ENCODE data around the gene MTA1.

The MTA1 gene

DNA sequence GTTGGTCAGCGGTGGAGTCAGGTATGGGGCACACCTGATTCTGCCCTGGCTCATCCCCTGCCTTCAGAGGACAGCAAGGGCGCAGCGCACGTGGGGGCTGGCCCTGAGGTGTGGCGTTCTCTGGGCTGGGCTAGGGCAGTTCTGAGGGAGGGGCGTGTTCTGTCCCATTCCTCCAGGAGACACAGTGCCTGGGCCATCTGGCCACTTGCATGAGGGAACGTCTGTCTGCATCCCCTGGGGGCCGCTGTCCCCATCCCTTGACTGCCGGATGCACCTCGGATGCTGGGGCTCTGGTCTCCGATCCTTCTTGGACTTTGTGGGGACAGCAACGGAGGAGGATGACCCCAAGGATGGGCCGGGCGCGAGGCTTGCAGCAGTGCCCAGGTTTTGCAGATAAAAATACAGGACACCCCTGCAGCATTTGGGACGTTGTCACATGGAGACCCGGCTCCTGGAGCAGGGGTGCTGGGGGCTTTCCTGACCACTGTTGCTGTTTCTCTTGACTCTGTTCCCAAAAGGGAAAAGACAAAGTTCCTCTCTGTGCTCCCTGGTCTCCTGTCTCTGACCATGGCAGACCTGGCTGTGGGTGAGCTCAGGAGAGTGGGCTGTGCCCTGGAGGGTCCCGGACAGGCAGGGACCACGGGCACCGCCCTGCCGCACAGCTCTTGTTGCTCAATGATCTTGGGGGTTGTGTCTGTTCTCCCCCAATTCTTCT is 6.9 kb downstream of the MTA1 start:
- DNase-seq, result no peak

DNA sequence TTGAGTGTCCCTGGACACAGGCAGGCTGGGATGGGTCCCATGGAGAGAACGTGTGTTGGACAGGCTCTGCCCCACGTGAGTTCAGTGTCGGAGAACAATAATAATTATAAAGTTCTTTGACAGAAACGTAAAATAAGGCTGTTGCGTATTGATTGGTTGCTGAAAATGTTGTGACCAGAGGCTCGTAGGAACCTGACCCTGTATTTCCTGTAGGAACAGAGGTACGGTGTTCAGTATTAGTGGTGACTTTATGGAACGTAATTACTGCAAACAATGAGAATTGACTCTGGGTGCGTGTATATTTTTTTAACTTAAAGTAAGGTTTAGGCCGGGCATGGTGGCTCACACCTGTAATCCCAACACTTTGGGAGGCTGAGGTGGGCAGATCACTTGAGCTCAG is 7.8 kb downstream of the MTA1 start:
- DNase-seq, result no peak

DNA sequence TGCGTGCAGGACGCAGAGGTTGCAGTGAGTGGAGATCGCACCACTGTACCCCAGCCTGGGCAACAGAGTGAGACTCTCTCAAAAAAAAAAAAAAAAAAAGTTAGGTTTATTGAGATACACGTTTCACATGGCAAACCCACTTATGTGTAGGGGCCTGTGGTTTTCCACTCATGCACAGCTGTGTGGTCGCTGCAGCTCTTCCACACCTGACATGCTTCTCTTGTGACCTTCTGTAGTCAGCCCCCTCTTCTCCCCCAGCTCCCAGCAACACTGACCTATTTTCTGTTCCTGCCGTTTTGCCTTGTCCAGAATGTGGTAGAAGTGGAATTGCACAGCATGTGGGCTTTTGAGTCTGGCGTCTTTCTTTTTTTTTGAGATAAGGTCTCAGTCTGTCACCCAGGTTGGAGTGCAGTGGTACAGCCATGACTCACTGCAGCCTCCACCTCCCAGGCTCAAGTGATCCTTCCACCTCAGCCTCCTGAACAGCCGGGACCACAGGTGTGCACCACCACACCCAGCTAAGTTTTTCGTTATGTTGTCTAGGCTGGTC is 8.4 kb downstream of the MTA1 start:
- DNase-seq, result no peak

DNA sequence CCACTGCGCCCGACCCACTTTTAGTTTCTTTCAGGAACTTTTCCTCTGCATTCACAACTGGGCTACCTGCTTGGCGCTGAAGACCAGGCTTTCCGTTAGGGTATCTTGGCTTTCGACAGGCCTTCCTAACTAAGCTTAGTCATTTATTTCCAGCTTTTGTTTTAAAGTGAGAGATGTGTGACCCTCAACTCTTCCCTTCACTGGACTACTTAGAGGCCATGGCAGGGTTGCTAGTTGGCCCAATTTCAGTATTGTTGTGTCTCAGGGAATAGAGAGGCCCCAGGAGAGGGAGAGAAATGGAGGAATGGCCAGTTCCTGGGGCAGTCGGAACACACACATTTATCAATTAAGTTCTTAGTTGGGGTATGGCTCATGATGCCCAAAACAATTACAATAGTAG is 10.4 kb downstream of the MTA1 start:
- no peak for DNase-seq

DNA sequence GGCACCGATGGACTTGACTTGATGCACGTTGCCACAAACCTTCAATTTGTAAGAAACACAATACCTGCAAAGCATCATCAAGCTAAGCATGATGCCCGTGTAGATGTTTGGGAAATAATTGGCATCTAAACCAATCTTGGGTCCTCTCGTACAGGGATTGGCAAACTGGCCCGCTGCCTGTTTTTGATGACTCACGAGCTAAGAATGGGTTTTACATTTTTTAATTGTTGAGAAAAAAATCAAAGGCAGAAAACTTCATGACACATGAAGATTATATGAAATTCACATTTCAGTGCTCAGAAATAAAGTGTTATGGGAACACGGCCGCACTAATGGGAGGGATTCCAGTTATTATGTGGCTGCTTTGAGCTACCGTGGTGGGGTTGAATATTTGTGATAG is 10.9 kb downstream of the MTA1 start:
- DNase-seq, result no peak

DNA sequence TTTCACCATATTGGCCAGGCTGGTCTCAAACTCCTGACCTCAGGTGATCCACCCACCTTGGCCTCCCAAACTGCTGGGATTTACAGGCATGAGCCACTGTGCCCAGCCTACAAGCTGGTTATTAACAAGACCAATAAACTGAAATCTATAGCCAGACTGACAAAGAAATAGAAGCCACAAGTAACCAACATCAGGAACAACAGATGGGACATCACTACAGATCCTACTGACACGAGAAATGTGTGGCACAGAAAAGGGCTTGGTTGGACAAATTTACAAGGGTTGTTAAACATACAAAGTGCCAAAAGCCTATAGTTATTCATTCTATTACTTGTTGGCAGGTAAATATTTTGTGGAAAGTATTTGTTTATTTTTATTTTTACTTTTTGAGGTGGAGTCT is 11.6 kb downstream of the MTA1 start:
- DNase-seq, result no peak

DNA sequence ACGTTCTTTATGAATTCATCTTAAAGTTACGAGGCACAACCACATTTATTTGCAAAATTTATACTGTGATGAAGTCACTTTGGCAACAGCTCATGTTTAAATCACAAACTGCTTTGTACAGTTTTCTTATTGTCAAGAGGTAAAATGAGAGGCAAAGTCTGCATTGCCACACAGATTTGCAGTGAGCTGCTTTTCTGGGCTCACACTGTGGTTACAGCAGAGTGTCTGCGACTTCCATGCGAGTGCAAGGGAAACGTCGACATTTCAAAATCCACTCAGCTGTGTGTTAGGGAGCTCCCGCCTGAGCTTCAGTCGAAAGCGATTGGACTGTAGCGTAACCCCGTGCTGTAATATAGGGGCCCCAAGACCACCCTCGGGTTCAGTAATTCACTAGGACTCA is 13.0 kb downstream of the MTA1 start:
- no peak for DNase-seq

DNA sequence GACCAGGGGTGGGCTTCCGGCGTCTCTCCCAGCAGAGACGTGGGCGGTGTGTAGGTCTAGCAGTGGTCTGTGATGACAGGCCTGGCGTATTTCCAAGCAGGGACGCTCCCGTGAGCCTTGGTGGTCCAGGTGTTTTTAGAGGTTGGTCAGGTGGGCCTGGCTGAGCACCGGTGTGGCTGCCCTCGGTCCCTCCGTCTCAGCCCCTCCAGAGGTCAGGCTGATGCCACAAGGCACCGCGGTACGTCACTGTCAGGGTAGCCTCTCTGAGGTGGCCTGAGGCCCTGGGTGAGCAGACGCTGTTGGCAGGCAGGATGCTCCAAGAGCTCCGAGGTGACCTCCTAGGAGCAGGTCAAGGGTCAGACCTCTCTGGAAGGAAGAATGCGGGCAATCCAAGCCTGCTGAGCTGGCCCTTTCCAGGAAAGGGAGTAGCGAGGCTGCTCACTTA is 13.6 kb downstream of the MTA1 start:
- DNase-seq, result no peak

DNA sequence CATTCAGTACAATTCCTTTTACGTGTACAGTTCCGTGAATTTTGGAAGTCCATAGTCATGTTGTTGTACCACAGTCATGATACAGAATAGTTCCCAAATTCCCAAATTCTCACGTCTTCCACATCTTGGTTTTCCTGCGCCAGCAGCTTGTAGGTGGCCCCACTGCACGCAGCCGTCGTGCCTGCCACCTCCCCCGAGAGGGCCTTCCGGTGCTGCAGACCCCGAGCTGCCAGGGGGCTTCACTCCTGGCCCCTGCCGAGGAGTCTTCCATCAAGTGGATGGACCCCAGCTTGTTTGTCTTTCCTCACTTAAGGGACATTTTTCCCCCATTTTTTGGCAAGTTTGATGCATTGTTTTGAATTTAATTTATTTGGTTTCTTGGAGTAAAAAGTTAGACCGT is 16.8 kb downstream of the MTA1 start:
- DNase-seq, result no peak

DNA sequence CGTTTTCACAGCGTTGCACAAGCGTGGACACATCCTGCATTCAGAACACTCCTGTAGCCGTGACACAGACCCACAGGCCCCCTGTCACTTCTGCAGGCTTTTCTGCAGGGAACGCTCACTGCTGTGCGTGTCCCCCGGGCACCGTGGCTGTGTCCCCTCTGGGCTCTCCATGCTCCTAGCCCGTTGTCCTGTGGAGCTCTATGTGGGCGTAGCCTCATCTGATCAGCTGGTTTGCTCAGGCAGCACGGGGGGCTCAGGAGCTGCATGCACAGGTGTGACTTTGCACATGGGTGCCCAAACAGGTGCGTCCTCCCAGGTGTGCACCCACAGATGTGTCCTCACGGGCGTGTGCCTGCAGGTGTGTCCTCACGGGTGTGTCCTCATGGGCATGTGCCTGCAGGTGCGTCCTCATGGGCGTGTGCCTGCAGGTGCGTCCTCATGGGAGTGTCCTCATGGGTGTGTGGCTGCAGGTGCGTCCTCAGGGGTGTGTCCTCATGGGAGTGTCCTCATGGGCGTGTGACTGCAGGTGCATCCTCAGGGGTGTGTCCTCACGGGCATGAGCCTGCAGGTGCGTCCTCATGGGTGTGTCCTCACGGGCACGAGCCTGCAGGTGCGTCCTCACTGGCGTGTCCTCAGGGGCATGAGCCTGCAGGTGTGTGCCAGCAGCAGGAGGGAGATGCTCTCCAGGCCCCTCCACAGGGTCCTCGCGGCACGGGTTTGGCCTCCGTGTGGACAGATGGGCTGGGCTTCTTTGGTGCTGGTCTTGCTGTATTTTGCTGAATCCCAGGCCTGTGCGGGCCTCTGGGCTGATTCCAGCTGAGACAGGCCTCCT is 17.5 kb downstream of the MTA1 start:
- no peak for DNase-seq

DNA sequence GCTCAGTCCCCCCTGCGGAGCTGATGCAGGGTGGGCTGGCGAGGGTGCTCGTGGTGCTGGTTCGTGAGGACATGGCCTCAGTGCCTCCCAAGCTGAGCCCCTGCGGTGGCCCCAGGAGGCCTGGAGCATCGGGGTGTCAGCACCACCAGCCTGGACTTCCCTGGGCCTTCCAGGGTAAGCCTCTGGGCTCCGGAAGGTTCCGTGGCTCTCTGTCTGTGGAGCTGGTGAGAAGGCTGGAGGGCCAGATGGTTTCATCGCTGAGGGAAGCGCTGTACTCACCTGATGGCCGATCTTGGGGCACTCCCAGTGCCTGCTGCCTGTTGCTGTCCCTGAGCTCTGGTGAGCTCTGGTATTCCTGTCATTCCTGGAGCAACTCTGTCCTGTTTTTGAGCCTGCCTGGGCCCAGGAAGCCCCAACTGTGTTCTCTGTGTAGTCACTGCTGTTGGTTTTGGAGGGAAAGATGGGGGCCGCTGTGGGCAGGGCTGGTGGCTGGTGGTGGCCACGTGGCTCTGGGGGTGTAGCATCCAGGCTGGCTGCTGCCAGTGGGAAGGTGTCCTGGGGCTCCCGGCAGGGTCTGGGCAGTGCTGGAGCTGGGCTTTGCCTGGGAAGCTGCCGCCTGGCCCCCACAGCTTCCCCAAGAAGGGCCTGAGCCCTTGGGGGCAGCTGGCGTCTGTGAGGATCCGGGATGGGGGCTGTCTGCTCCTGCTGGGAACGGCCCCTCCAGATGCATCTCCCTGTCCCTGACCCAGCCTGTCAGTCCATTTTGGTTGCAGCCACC is 18.3 kb downstream of the MTA1 start:
- DNase-seq, result no peak

DNA sequence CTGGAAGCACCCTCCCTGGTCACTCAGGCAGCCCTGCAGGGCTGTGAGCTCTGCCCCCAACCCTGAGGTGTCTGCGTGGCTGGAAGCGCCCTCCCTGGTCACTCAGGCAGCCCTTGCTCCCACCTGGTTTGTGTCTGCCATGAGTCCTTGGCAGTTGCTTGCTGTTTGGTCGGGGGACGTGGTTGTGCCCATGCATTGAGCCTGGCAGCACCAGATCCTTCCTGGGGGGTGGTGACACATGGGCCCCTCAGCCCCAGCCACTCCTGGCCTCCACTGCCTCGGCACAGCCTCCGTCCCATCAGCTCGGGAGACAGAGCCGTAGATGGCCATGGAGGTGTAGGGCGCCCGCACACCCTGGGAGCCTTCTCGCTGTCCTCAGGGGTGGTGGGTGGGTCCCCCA is 19.6 kb downstream of the MTA1 start:
- DNase-seq, result no peak

DNA sequence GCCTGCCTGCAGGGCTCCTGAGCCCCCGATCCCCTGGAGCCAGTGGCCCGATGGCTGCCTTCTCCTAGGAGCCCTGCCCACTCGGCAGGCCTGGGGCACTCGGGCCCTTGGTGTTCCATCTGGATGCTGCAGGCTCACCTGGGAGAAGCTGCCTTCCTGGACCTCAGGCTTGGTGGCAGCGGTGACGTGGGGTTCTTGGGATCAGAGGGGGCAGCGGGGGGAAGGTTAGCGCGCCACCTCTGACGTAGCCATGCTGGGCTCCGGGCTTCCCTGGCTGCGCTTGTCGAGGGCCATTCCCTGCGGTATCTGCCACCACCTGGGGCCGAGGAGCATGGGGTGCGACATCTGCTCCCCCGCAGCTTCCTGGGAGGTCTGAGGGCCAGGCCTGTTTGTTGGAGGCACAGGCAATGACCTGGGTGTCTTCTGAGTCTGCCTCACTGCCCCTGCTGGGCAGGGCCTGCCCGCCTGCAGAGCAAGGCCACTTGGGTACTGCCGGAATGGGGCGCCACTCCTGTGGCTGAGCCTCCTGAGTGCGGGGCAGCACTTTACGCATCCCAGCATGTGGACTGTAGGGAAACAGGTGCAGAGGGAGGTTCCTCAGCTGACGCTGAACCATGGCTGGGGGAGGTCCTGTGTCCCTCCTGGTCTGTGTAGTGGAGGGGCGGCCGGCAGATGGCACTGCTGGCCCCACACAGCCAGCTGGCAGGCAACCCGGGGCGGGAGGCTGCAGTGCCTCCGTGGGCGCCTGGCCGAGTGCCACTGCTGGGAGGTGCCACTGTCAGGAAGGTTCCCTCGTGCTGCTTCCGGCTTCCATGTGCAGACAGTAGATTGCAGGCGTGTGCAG is 20.3 kb downstream of the MTA1 start:
- peak; percentile 53 for DNase-seq

DNA sequence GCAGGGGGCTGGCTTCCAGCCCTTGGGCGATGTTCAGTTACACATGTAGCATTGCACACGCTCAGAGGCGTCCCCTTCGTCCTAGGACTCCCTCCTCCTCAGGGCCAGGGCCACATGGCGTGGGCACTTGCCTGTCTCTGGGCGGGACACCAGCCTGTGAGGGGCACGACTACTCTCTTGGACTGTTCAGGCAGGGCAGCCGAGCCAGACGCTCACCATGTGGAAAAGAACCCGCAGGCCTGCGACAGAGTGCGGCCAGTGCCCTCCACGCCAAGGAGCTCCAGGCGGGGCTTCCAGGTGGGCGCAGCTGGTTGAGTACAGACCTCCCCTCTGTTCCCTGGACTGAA is 20.9 kb downstream of the MTA1 start:
- no peak for DNase-seq

DNA sequence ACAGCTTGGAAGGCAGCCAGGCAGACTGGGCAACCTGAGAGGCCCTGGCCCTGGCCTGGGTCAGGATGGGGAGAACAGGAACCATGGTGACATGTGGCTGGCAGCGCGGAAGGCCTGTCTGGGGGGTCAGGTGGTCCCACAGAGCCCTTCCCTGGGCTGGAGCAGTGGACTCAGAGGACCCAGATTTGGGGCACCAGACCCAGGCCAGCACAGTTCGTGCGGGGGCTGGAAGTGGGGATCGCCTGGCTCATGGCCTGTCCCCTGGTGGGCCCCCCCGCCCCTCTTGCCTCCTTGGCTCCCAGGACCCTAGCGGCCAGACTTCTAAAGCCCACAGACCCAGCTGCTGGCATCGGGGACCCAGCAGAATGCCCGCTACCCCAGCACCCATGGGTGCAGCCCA is 21.4 kb downstream of the MTA1 start:
- no peak for DNase-seq

DNA sequence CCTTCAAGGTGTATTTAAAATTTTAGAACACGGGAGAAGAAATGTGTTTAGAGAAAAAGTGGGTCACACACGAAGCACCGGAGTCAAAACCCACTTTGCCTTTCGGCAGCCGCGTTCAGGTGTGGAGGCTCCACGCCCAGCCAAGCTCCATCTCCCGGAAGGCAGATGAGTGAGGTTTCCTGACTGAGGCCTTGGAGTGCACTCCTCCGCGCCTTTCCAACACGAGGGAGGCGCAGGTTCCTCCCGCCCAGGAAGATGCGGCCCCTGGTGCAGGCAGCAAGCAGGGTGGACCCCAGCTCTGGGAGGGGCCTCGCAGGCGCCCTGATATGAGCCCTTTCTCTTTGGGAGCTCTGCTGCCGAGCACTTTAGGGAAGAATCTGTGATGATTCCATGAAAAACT is 22.5 kb downstream of the MTA1 start:
- DNase-seq, result no peak

DNA sequence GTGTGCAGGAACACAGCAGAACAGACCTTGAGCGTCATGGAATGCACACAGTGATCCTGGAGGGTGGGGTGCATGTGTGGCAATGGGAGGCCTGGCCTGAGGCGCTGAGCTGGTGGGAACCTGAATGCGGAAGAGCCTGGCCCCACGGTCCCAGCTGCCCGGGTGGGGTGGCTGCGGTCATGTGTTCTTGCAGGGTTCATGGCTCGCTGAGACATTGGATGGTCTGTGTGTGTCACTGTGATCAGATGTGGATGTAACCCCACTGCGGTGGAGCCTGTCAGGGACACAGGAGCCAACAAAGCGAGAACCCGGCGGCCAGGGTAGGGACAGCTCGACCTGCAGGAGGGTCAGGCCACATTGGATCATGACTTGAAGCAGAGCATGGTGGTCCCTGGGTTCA is 23.2 kb downstream of the MTA1 start:
- DNase-seq, result no peak

DNA sequence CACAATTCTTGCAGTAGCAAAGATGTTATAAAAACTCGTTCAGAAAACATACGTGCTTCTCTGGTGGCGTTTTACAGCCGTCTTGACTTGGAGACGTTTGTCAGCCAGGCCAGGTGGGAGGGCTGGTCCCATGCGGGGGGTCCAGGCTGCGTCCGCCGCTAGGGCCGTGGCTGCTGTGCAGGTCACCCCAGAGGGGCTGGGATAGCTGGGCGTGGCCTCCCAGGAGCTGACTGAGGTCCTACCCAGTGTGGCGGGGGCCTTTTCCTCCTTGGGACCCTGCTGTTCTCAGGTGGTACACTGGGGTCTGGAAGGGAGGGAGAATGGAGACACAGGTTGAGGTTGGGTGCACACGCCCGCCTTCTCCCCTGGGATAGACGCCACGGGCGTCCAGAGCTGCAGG is 25.2 kb downstream of the MTA1 start:
- no peak for DNase-seq

DNA sequence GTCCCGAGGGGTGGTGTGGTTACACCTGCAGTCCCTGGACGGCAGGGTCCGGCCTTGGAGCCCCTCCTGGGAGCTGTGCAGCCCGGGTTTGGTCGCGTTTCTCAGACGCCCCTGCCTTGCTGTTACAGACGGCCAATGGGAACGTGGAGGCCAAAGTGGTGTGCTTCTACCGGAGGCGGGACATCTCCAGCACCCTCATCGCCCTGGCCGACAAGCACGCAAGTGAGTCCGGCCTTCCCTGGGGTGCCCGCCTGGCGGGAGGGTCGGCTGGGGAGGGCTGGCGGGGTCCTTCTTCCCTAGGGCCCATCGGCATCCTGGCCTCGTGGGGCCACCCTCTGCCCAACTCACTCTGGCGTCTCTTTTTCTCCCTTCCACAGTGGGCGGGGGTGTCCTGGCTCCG is 25.7 kb downstream of the MTA1 start:
- DNase-seq, result no peak

DNA sequence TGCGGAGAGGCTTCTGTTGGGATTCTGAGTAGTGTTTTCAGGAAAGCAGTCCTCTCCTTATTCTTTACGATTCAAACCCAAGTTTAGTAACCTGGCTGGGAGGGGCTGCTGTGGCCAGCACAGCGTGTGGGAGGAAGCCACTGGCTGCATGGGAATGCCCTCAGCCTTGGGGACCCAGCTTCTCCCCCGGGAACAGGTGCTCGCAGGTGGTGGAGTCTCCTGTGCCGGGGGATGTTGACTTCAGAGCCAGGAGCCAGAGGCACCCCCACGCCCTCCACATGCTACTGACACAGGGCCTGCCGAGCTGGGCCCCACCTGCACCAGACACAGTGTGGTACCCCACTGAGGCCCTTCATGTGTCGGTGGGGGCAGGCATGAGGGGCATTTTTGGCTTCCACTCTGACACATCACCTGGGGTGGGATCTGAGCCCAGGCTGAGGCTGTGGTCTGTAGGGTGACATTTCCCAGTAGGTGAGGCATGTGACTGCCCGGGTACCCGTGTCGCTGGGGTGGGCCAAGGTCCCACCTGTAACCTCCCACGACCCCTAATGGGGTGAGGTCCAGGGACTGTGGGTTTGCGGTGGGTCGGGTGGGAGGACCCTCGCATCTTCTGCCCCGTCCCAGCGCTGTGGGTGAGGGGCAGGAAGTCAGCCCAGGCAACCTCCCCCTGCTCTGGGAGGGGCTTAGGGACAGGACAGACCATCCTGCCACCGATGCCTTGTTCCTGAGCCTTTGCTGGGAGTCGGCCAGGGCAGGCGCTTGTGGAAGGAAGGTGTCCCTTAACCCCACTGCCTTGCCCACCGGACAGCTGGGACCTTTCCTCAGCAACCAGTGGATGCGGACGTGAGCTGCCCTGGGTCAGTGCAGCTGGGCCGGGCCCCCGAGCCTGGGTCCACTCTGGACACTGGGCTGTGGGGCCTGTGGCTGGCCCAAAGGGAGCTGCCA is 26.5 kb downstream of the MTA1 start:
- DNase-seq, result no peak

DNA sequence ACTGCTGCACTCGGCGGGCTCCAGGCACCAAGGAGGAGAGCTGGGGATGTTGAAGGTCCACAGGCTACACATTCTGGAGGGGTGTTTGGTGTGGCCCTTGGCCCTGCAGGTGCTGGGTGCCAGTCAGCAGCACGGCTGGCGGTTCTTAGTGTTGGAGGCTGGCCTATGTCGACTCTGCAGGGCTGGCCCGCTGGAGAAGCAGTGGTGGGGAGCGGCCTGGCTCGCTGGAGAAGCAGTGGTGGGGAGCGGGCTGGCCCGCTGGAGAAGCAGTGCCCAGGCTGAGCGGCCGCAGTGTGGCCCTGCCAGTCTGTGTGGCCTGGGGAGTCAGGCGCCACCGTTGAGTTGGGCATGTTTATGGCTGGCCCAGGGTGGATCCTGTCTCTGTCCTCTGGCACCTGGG is 27.3 kb downstream of the MTA1 start:
- no peak for DNase-seq
